Left ventricle myocardium inferior (tissue), 1 donor: ENCODE data around the gene GNG7. TPM values are rescaled to one million over a fixed set of nuclear protein-coding genes. Genes with fewer than 3 reads are reported as not detected.
A peak's percentile ranks its signal among the peaks of the same experiment; 100 is the strongest.
"Not testable (repeated sequence)": the region's sequence is repeated elsewhere in the genome, so short reads cannot be mapped to it uniquely, and the experiment has no call there.

Source experiments
- DNase-seq: peaks from one replicate; pipeline ENCODE4 v3.0.0-alpha.2; 2020
- H3K27ac ChIP-seq: fragments of 200-600 bp; replicated peaks from 2 replicates; pipeline ENCODE4 v1.8.0; 2021
- H3K27me3 ChIP-seq: fragments of 200-600 bp; 2 replicates; pipeline ENCODE4 v1.8.0; 2021; ENCODE audit warnings: low read depth
- H3K36me3 ChIP-seq: fragments of 200-600 bp; 2 replicates; pipeline ENCODE4 v1.8.0; 2021
- H3K4me1 ChIP-seq: fragments of 200-600 bp; 2 replicates; pipeline ENCODE4 v1.8.0; 2021
- H3K4me3 ChIP-seq: fragments of 200-600 bp; 2 replicates; pipeline ENCODE4 v1.8.0; 2021; ENCODE audit warnings: mild to moderate bottlenecking, moderate library complexity
- H3K9me3 ChIP-seq: fragments of 200-600 bp; replicated peaks from 2 replicates; pipeline ENCODE4 v1.8.0; 2021
- intact Hi-C: fragments of 100-400 bp; cut with micrococcal nuclease; formaldehyde crosslinking; loops from one replicate; pipeline ENCODE4 v1.11.0; 2022
- total RNA-seq: library from RNA; stranded (reverse); fragmentation: NEBNext Ultra II Directional; extraction: Animal tissue kit (Norgen Biotek cat#: 25700); gene quantifications from one replicate; pipeline ENCODE4 v1.2.1, GENCODE V29; 2021
- TF ChIP-seq, protein P1 (sequence below): fragments of 200-600 bp; IDR thresholded peaks from 2 replicates; pipeline ENCODE4 v1.8.0; 2021; ENCODE audit warnings: antibody characterized with exemption, mild to moderate bottlenecking, borderline replicate concordance
- donor health status: DM: no; HTN: yes; CAD: no; lungs with severe emphysema.

Gene GNG7
- total RNA-seq, 1 donor from 2014 or later = 46.6 TPM

DNA sequence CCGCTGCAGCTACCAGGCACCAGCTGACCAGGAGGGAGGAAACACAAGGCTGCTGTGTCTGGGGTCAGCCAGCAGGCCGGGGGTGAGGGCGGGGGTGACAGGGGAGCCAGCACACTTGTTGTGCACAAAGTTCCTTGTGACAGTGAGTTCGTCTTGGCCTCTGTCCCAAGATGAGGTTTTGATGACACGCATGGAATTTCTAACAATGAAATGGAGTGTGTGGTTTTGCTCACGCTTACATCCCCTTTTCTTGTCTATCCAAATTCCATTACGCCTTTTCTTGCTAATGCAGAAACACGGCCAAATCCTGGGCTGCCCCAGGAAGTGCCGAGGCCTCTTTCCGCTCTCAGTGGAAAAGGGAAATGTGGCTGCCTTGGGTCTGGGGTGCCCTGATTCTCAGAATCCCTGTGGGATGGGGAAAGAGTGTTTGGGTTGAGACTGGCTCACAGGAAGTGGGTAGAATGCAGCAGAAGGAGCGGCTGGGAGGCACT lies 152.7 kb downstream of the GNG7 start:
- peak; percentile 80 for DNase-seq
- Histone ChIP-seq H3K9me3 (no peaks in the 10 kb centered on the region), H3K27me3 (no peaks in the 10 kb centered on the region), H3K4me3 (no peak overlapping the region), H3K4me1 (peaks cover 61% of the 10 kb centered on the region), H3K36me3 (no peaks in the 10 kb centered on the region), H3K27ac (peak overlapping the region; percentile 73)
- TF ChIP-seq, protein P1, sequence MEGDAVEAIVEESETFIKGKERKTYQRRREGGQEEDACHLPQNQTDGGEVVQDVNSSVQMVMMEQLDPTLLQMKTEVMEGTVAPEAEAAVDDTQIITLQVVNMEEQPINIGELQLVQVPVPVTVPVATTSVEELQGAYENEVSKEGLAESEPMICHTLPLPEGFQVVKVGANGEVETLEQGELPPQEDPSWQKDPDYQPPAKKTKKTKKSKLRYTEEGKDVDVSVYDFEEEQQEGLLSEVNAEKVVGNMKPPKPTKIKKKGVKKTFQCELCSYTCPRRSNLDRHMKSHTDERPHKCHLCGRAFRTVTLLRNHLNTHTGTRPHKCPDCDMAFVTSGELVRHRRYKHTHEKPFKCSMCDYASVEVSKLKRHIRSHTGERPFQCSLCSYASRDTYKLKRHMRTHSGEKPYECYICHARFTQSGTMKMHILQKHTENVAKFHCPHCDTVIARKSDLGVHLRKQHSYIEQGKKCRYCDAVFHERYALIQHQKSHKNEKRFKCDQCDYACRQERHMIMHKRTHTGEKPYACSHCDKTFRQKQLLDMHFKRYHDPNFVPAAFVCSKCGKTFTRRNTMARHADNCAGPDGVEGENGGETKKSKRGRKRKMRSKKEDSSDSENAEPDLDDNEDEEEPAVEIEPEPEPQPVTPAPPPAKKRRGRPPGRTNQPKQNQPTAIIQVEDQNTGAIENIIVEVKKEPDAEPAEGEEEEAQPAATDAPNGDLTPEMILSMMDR = no peak
- intact Hi-C loops = no loop called here

DNA sequence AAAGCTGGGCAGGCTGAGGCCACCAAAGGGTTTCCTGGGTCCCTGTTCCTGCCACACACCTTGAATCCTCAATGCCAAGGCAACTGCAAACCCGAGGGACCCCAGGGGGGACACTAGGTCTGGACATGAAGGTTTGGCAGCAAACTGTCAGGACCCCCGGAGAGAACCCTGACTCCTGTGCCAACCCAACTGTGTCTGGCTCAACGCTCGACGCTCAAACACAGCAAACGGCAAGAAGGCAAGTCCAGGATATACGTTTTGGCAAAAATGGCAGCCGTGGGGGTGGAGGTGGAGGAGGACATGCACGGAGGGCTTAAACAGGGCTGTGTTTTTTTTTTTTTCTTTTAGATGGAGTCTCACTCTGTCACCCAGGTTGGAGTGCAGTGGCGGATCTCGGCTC lies 153.5 kb downstream of the GNG7 start:
- Histone ChIP-seq H3K4me1 (peaks cover 68% of the 10 kb centered on the region), H3K4me3 (no peak overlapping the region)
- intact Hi-C loops = no loop called here

DNA sequence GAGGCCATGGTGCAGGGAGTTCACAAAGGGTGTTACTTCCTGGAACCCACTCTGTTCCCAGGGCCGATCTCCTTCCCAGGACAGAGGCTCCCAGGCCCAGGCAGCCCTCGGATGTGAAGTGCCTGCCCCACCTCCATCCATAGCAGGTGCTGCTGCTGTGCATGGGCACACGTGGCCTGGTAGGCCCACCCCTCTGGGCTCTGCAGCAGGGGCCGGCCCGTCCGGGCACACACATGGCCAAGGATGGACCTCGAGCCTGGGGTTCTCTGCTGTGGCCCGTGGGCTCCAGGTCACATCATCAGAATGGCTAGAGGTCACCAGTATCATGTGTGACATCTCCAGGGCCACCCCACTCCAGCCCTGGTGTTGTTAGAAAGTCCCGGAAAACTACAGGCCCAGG lies 154.8 kb downstream of the GNG7 start:
- H3K4me1 ChIP-seq = peaks cover 76% of the 10 kb centered on the region
- DNase-seq = no peak
- no peaks in the 10 kb centered on the region for H3K36me3 ChIP-seq
- TF ChIP-seq, protein P1 = no peak
- no peaks in the 10 kb centered on the region for H3K9me3 ChIP-seq
- H3K27me3 ChIP-seq = no peaks in the 10 kb centered on the region
- intact Hi-C loops = no loop called here
- peak overlapping the region; percentile 96 for H3K27ac ChIP-seq
- no peak overlapping the region for H3K4me3 ChIP-seq

More for the DNA sequence above, 153.5 kb downstream of the GNG7 start:
- DNase-seq = peak; percentile 15
- TF ChIP-seq, protein P1 = no peak
- no peaks in the 10 kb centered on the region for H3K9me3 ChIP-seq
- H3K27ac ChIP-seq = peak overlapping the region; percentile 73
- no peaks in the 10 kb centered on the region for H3K27me3 ChIP-seq
- H3K36me3 ChIP-seq = no peaks in the 10 kb centered on the region

GRCh38 chr19:2547033-2547680 lies 155.3 kb downstream of the GNG7 start:
- no peaks in the 10 kb centered on the region for H3K27me3 ChIP-seq
- intact Hi-C loops = no loop called here
- peak overlapping the region; percentile 96 for H3K27ac ChIP-seq
- peak; percentile 16 for DNase-seq
- H3K4me1 ChIP-seq = peaks cover 78% of the 10 kb centered on the region
- H3K4me3 ChIP-seq = peak overlapping the region; percentile 46
- TF ChIP-seq, protein P1 = no peak
- no peaks in the 10 kb centered on the region for H3K36me3 ChIP-seq
- H3K9me3 ChIP-seq = no peaks in the 10 kb centered on the region

- Histone ChIP-seq H3K36me3 (no peaks in the 10 kb centered on the region), H3K27ac (peak overlapping the region; percentile 96), H3K4me3 (peak overlapping the region; percentile 46), H3K9me3 (no peaks in the 10 kb centered on the region), H3K27me3 (no peaks in the 10 kb centered on the region), H3K4me1 (peaks cover 85% of the 10 kb centered on the region)
- TF ChIP-seq, protein P1 = no peak
- peak; percentile 90 for DNase-seq
- intact Hi-C loops = no loop called here
Observed at GRCh38 chr19:2546128-2547032, 156.1 kb downstream of the GNG7 start.

DNA sequence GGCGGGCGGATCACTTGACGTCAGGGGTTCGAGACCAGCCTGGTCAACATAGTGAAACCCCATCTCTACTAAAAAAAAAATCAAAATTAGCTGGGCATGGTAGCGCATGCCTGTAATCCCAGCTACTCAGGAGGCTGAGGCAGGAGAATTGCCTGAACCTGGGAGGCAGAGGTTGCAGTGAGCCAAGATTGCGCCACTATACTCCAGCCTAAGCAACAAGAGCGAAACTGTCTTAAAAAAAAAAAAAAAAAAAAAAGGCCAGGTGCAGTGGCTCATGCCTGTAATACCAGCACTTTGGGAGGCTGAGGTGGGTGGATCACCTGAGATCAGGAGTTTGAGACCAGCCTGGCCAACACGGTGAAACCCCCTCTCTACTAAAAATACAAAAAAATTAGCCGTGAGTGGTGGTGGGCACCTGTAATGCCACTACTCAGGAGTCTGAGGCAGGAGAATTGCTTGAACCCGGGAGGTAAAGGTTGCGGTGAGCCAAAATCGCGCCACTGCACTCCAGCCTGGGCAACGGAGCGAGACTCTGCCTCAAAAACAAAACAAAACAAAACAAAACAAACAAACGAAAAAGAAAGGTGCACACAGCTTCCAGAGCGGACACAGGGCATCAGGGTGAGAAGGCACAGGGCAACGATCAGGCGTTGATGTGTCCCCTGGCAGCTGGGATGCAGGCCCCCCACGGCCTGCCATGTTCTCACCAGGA lies 156.9 kb downstream of the GNG7 start:
- Histone ChIP-seq H3K4me1 (peaks cover 86% of the 10 kb centered on the region), H3K27ac (peak overlapping the region; percentile 96), H3K4me3 (peak overlapping the region; percentile 46)
- DNase-seq, H3K27me3 ChIP-seq, H3K36me3 ChIP-seq, intact Hi-C loops, H3K9me3 ChIP-seq: not testable (repeated sequence)
